ENCODE measurements around the gene LGALS4.
"Not testable (repeated sequence)": the region's sequence is repeated elsewhere in the genome, so short reads cannot be mapped to it uniquely, and the experiment has no call there.

The LGALS4 gene

DNA sequence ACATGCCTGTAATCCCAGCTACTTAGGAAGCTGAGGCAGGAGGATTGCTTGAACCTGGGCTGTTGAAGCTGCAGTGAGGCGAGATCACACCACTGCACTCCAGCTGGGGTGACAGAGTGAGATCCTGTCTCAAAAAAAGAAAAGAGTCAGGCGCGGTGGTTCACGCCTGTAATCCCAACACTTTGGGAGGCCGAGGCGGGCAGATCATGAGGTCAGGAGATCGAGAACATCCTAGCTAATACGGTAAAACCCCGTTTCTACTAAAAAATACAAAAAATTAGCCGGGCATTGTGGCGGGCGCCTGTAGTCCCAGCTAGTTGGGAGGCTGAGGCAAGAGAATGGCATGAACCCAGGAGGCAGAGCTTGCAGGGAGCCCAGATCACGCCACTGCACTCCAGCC, 30.5 kb downstream of the LGALS4 start:
- no CpG with 5 or more reads among the region's 13 CpGs for WGBS (ENCODE audit: insufficient coverage, insufficient read length)
- not testable (repeated sequence) for H3K27me3 ChIP-seq (ENCODE audit: control insufficient read depth, insufficient read depth, low read length); H3K4me3 ChIP-seq (ENCODE audit: low read length); DNase-seq (ENCODE audit: low read depth, low spot score); H3K9me3 ChIP-seq (ENCODE audit: control insufficient read depth, insufficient read depth, low read length); H3K27ac ChIP-seq (ENCODE audit: low read length); H3K36me3 ChIP-seq (ENCODE audit: control insufficient read depth, insufficient read depth, low read length); H3K4me1 ChIP-seq (ENCODE audit: control insufficient read depth, insufficient read depth, low read length)

DNA sequence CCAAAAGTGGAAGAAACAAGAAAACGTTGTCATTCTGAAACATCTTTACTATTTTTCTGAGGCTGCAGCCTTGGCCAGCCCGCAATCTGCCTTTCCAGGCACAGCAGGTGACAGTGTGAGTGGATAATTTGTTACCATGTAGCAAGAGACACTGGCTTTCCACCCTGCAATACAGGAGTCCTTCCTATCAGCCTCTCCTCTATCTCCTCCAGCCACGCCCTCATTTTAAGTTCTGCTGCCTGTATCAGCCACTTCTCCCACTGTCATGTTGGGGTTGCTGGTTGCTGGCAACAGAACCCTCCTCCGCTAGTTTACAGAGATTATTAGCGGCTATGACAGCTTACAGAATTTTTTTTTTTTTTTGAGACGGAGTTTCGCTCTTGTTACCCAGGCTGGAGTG, 31.7 kb downstream of the LGALS4 start:
- no peaks in the 10 kb centered on the region for H3K4me1 ChIP-seq (ENCODE audit: control insufficient read depth, insufficient read depth, low read length)
- H3K36me3 ChIP-seq (ENCODE audit: control insufficient read depth, insufficient read depth, low read length): no peaks in the 10 kb centered on the region
- no peak overlapping the region for H3K27ac ChIP-seq (ENCODE audit: low read length)
- no peaks in the 10 kb centered on the region for H3K27me3 ChIP-seq (ENCODE audit: control insufficient read depth, insufficient read depth, low read length)
- no peak overlapping the region for H3K4me3 ChIP-seq (ENCODE audit: low read length)
- no peaks in the 10 kb centered on the region for H3K9me3 ChIP-seq (ENCODE audit: control insufficient read depth, insufficient read depth, low read length)
- no peak for DNase-seq (ENCODE audit: low read depth, low spot score)
- WGBS (ENCODE audit: insufficient coverage, insufficient read length): no CpG with 5 or more reads among the region's 7 CpGs

DNA sequence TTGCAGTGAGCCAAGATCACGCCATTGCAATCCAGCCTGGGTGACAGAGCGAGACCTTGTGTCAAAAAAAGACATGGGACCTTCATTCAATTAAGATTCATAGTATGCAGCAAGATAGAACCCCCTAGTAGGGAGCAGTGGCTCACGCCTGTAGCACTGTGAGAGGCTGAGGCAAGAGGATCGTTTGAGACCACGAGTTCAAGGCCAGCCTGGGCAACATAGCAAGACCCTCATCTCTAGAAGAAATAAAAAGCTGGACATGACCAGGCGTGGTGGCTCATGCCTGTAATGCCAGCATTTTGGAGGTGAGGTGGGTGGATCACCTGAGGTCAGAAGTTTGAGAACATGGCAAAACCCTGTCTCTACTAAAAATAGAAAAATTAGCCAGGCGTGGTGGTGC, 32.3 kb downstream of the LGALS4 start:
- no peak overlapping the region for H3K27ac ChIP-seq (ENCODE audit: low read length)
- H3K9me3 ChIP-seq (ENCODE audit: control insufficient read depth, insufficient read depth, low read length): no peaks in the 10 kb centered on the region
- H3K4me1 ChIP-seq (ENCODE audit: control insufficient read depth, insufficient read depth, low read length): no peaks in the 10 kb centered on the region
- WGBS (ENCODE audit: insufficient coverage, insufficient read length): no CpG with 5 or more reads among the region's 7 CpGs
- no peaks in the 10 kb centered on the region for H3K36me3 ChIP-seq (ENCODE audit: control insufficient read depth, insufficient read depth, low read length)
- DNase-seq (ENCODE audit: low read depth, low spot score): no peak
- H3K27me3 ChIP-seq (ENCODE audit: control insufficient read depth, insufficient read depth, low read length): no peaks in the 10 kb centered on the region
- H3K4me3 ChIP-seq (ENCODE audit: low read length): no peak overlapping the region

DNA sequence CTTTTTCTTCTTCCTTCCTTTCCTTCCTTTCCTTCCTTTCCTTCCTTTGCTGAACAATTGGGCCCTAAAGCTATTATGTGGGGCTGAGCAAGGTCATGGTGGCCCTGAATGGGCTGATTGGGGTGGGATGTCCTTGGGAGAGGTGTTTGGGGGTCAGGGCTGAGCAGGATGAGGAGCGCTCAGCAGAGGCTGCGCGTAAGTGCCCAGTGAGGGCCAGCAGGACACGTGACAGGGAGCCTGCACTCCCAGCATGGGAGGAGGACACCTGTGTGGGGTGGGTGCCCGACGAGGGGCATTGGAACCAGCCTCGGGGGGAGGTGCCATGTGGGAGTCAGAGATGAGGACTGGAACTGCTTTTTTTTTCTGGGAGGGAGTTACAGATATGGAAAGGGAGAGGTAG, 34.0 kb downstream of the LGALS4 start:
- no peaks in the 10 kb centered on the region for H3K27me3 ChIP-seq (ENCODE audit: control insufficient read depth, insufficient read depth, low read length)
- no peaks in the 10 kb centered on the region for H3K9me3 ChIP-seq (ENCODE audit: control insufficient read depth, insufficient read depth, low read length)
- H3K27ac ChIP-seq (ENCODE audit: low read length): no peak overlapping the region
- no peaks in the 10 kb centered on the region for H3K36me3 ChIP-seq (ENCODE audit: control insufficient read depth, insufficient read depth, low read length)
- WGBS (ENCODE audit: insufficient coverage, insufficient read length): no CpG with 5 or more reads among the region's 7 CpGs
- H3K4me1 ChIP-seq (ENCODE audit: control insufficient read depth, insufficient read depth, low read length): no peaks in the 10 kb centered on the region
- DNase-seq (ENCODE audit: low read depth, low spot score): no peak
- H3K4me3 ChIP-seq (ENCODE audit: low read length): no peak overlapping the region

DNA sequence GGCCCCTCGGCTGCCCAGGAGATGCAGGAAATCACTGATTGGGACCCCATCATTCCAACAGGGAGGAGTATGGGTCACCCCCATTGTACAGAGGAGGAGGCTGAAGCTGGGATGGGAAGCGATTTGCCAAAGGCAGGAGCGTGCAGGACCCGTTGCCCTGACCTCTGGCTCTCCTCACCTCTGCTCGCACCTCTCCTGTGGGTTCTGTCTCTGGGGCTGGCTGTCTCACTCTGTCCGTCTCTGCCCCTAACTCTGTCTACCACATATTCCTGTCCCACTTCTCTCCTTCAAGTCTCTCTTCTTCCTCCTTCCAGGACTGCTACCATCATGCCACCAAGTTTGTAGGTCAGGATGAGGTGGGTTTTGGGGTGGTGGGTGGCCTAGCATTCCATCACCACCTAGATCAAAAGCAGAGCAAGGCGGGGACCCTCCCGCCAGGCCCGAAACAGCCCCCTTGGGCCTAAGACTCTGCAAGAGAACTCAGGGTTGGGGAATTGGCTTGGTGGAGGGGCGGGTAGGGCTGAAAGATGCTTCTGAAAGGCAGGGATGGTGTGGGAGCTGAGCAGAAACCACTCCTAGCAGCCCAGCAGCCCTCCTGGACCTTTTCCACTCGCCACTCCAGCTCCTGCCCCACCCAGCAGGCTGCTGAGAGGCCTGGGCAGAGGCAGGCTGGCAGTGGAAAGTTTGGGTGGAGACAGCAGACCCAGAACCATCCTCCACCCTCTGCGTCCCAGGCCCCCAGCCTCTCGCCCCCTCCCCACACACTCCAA, 38.4 kb downstream of the LGALS4 start:
- Histone ChIP-seq H3K27ac (ENCODE audit: low read length) (no peak overlapping the region), H3K4me1 (ENCODE audit: control insufficient read depth, insufficient read depth, low read length) (no peaks in the 10 kb centered on the region; the same call in 1 of the 2 replicates), H3K4me3 (ENCODE audit: low read length) (no peak overlapping the region), H3K9me3 (ENCODE audit: control insufficient read depth, insufficient read depth, low read length) (no peaks in the 10 kb centered on the region), H3K36me3 (ENCODE audit: control insufficient read depth, insufficient read depth, low read length) (no peaks in the 10 kb centered on the region), H3K27me3 (ENCODE audit: control insufficient read depth, insufficient read depth, low read length) (no peaks in the 10 kb centered on the region)
- no peak for DNase-seq (ENCODE audit: low read depth, low spot score)
- no CpG with 5 or more reads among the region's 13 CpGs for WGBS (ENCODE audit: insufficient coverage, insufficient read length)

DNA sequence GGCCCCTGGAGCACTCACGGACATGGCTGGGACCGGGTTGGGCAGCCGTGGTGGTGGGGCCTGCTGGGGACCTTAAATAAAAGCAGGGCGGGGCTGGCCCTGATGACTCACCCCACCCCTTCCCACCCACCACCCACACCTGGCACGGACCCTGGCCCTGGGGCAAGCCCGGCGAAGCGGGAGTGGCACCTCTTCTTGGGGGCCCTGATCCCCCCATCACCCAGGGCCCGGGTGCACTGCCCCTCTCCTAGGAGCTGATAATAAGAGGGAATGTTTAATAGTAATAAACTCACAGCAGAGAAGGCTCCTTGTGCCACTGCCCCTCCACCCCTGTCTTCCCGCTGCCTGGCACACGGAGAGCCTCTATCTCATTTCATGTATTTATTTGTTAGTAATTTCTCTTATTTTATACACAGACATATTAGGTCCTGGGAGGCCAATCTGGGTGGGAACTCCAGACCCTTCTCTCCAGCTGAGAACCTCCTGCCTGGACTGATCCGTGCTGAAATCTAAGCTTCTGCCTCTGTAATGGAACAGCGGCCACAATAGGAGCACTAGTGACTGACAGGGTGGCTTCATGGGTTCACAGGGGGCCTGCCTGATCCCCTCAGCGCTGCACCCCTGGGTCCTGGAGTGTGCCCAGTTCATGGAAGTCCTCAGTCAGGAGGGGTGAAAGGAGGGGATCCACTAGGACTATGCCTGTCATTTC, 39.1 kb downstream of the LGALS4 start, which contains the start of gene LGALS7:
Gene LGALS7 (minus strand): TSS at position 49 of the 709 bp plus-strand sequence. CDS start 25 bp downstream, at position 24.
- no peak for DNase-seq (ENCODE audit: low read depth, low spot score)
- no CpG with 5 or more reads among the region's 14 CpGs for WGBS (ENCODE audit: insufficient coverage, insufficient read length)
- H3K9me3 ChIP-seq (ENCODE audit: control insufficient read depth, insufficient read depth, low read length): no peaks in the 10 kb centered on the region
- H3K27ac ChIP-seq (ENCODE audit: low read length): no peak within 1 kb of the TSS
- no peak within 1 kb of the TSS for H3K4me3 ChIP-seq (ENCODE audit: low read length)
- no peaks in the 10 kb centered on the region; the same call in 1 of the 2 replicates for H3K4me1 ChIP-seq (ENCODE audit: control insufficient read depth, insufficient read depth, low read length)
- H3K27me3 ChIP-seq (ENCODE audit: control insufficient read depth, insufficient read depth, low read length): no peaks in the 10 kb centered on the region
- no peaks in the 10 kb centered on the region for H3K36me3 ChIP-seq (ENCODE audit: control insufficient read depth, insufficient read depth, low read length)

DNA sequence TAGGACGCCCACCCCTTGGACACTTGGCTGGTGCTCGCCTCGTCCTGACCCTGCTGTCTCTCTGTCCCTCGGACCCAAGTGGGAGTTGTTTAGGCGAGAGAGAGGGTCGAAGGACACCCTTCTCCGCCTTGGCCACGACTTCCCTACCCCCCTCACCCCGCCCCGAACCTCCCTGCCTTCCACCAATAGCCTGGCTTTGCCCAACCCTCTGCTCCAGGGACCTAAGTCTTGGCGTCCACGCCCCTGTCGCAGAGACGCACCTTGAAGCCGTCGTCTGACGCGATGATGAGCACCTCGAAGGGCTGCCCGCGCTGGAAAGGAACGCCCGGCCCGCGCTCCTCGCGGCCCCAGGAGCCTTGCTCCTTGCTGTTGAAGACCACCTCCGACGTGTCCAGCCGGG, 41.2 kb downstream of the LGALS4 start:
- WGBS (ENCODE audit: insufficient coverage, insufficient read length): no CpG with 5 or more reads among the region's 30 CpGs
- not testable (repeated sequence) for H3K4me3 ChIP-seq (ENCODE audit: low read length); H3K4me1 ChIP-seq (ENCODE audit: control insufficient read depth, insufficient read depth, low read length); H3K36me3 ChIP-seq (ENCODE audit: control insufficient read depth, insufficient read depth, low read length); H3K9me3 ChIP-seq (ENCODE audit: control insufficient read depth, insufficient read depth, low read length); H3K27me3 ChIP-seq (ENCODE audit: control insufficient read depth, insufficient read depth, low read length); DNase-seq (ENCODE audit: low read depth, low spot score); H3K27ac ChIP-seq (ENCODE audit: low read length)

DNA sequence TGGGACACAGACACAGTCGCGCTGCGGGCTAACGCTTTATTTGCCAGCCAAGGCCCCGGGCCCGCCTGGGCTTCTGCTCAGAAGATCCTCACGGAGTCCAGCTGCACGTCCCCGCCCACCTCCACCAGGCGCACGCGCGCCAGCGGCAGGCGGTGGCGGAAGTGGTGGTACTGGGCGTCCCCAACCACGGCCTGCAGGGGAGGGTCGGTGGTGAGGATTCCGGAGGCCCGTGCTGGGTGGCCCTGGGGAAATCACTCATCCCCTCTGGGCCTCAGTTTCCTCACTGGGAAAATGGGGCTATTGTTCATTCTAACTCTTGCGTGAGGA, 41.8 kb downstream of the LGALS4 start:
- DNase-seq (ENCODE audit: low read depth, low spot score); H3K27ac ChIP-seq (ENCODE audit: low read length); H3K36me3 ChIP-seq (ENCODE audit: control insufficient read depth, insufficient read depth, low read length); H3K4me1 ChIP-seq (ENCODE audit: control insufficient read depth, insufficient read depth, low read length); H3K4me3 ChIP-seq (ENCODE audit: low read length); H3K9me3 ChIP-seq (ENCODE audit: control insufficient read depth, insufficient read depth, low read length); H3K27me3 ChIP-seq (ENCODE audit: control insufficient read depth, insufficient read depth, low read length): not testable (repeated sequence)
- no CpG with 5 or more reads among the region's 22 CpGs for WGBS (ENCODE audit: insufficient coverage, insufficient read length)

DNA sequence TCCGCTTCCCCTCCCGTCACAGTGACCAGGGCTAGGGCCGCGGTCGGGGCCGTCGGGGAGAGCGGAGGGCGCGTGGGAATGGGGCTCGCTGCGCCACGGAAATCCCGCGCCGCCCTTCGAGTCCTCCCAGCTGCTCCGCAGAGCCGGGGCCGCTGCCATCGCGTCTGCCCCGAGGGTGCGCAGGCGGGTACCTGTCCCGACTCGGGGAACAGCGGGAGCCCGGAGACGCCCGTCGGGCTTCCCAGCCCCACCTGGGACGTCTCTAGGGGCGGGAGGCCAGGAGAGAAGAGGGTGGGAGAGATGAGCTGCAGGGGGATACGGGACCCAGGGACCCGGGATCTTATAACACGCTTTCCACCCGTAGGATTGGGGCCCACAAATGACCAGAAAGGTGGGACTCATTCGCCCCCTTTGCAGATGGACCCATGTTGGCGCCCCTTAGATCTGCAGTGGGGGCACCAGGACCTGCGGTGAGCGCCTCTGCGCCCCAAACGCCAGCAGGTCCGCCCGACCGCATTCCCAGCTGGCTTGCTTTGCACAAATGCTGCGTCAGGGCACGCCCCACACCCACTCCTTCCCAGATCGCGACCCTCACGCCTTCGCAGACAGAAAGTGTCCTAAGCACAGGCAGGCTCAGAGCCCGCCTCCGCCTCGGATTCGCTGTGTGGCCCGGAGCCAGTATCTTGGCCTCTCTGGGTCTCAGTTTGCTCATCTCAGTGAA, 42.4 kb downstream of the LGALS4 start:
- H3K4me3 ChIP-seq (ENCODE audit: low read length); H3K27me3 ChIP-seq (ENCODE audit: control insufficient read depth, insufficient read depth, low read length); DNase-seq (ENCODE audit: low read depth, low spot score); H3K4me1 ChIP-seq (ENCODE audit: control insufficient read depth, insufficient read depth, low read length); H3K27ac ChIP-seq (ENCODE audit: low read length); H3K36me3 ChIP-seq (ENCODE audit: control insufficient read depth, insufficient read depth, low read length); H3K9me3 ChIP-seq (ENCODE audit: control insufficient read depth, insufficient read depth, low read length): not testable (repeated sequence)
- no CpG with 5 or more reads among the region's 58 CpGs for WGBS (ENCODE audit: insufficient coverage, insufficient read length)

DNA sequence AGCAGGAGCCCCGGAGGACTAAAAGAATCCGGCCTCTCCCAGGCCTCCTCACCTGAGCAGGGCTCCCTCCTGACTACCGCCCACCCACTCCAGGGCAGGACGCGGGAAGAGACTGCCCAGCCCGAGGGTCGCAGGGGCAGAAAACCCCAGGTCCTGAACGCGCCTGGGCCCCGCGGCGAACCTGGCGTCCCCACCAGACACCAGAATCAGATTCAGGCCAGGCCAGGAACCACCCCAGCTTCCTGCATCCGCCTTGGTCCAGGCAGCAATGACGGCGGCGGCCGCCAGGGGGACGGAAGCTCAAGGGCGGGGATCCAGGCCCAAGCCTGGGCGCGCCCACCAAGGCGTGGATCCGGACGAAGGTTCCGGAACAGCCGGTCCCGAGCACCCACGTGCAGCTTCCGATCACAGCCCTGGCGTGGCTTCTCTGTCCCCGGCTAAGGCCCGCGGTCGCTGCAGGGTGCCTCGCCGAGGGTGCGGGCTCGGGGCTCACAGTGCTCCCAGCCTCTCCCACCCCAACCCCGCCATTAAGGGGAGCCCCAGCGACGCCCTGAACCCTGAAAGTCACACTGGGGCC, 43.0 kb downstream of the LGALS4 start:
- no peak overlapping the region for H3K27ac ChIP-seq (ENCODE audit: low read length)
- no peaks in the 10 kb centered on the region for H3K9me3 ChIP-seq (ENCODE audit: control insufficient read depth, insufficient read depth, low read length)
- no CpG with 5 or more reads among the region's 42 CpGs for WGBS (ENCODE audit: insufficient coverage, insufficient read length)
- no peaks in the 10 kb centered on the region for H3K36me3 ChIP-seq (ENCODE audit: control insufficient read depth, insufficient read depth, low read length)
- H3K27me3 ChIP-seq (ENCODE audit: control insufficient read depth, insufficient read depth, low read length): no peaks in the 10 kb centered on the region
- no peaks in the 10 kb centered on the region; the same call in 1 of the 2 replicates for H3K4me1 ChIP-seq (ENCODE audit: control insufficient read depth, insufficient read depth, low read length)
- no peak overlapping the region; the same call in 1 of the 2 replicates for H3K4me3 ChIP-seq (ENCODE audit: low read length)
- peak; percentile 37 for DNase-seq (ENCODE audit: low read depth, low spot score)
